Measurements from ENCODE around the gene KCTD5. TPM values are rescaled to one million over a fixed set of nuclear protein-coding genes. Genes with fewer than 3 reads are reported as not detected.

KCTD5 gene
- total RNA-seq, 4 donors from 2014 or later: 15.1 to 31.1 (median 19.5) TPM

DNA sequence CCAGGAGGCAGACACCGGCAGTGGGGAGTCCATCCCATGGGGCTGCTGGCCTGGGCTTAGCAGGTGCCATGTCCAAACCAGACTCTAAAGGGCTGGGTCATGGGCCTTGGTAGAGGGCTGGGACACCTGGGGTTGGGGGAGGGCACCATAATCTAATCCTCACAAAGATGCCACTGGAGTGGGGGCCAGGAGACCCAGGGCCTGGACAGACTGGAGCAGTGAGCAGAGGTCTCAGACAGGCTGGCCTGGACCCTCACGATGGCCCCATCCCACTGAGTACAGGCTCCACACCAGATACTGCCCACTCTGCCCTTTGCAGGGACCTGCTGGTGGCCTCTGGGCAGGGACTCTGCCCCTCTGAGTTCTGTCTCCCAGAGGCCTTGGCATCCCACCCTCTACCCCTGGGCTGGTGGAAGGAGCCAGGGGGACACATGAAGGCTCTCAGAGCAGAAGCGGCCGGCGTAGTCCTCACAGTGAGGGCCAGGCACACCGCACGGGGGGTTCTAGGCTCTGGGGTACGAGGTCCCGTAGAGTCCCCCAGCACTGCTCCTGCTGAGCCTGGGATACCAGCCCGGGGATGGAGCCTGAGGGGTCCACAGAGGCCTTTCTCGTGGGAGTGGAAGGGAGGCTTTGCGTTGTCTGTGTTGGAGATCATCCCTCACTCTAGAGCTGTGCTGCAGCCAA is 60.1 kb downstream of the KCTD5 start:
- Histone ChIP-seq H3K36me3 (no peaks in the 10 kb centered on the region), H3K9me3 (no peaks in the 10 kb centered on the region), H3K4me3 (no peak overlapping the region), H3K27ac (no peak overlapping the region), H3K4me1 (no peaks in the 10 kb centered on the region), H3K27me3 (peaks cover 47% of the 10 kb centered on the region)
- no peak for TF ChIP-seq POLR2A (IDR thresholded peaks at IDR 0.05)
- TF ChIP-seq EP300 (IDR thresholded peaks at IDR 0.05): no peak
- TF ChIP-seq POLR2AphosphoS5 (IDR thresholded peaks at IDR 0.05): no peak
- TF ChIP-seq CTCF (IDR thresholded peaks at IDR 0.05): no peak
- ATAC-seq: no peak
- WGBS, 2 donors (ENCODE audit: low coverage in 1 of 2): no CpG with 5 or more reads among the region's 12 CpGs

DNA sequence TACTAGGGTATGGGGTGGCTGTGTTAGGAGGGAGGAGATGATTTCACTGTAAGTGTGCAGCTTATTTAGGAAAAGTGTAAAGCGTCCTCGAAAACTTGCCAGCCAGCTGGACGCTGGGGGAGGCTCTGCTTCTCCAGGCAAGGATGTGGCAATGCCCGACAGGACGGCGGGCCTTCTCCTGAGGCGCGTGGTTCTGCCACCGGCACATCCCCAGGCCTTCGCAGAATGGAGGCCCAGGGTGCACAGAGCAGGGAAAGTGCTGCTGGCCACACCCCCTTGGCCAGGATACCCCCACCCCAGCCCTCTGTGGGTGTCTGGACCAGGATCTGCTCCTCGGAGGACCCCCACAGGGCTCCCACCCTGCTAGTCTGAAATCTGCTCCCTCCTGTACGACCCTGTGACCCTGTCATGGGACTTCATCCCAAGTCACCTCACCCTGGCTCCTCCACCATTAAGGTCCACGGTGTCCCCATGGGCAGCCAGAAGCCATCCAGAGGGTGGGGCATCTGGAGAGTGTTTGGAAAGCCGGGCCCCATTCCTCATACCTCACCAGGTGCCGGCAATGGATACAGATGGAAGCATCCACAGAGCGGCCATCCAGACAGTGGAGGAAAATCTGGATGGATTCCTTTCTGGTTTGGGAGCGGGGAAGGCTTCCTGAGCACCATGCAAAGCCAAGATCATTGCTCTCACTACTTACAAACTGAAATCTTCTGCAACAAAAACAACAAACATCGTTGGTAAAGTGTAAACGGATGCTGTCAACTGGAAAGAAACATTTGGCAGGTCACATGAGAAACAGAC is 60.9 kb downstream of the KCTD5 start:
- no peak overlapping the region for H3K4me3 ChIP-seq
- no peaks in the 10 kb centered on the region for H3K4me1 ChIP-seq
- H3K36me3 ChIP-seq: no peaks in the 10 kb centered on the region
- no peak overlapping the region for H3K27ac ChIP-seq
- ATAC-seq: no peak
- no peaks in the 10 kb centered on the region for H3K9me3 ChIP-seq
- TF ChIP-seq POLR2A (IDR thresholded peaks at IDR 0.05) (no peak), POLR2AphosphoS5 (IDR thresholded peaks at IDR 0.05) (no peak), EP300 (IDR thresholded peaks at IDR 0.05) (no peak), CTCF (IDR thresholded peaks at IDR 0.05) (no peak)
- H3K27me3 ChIP-seq: peaks cover 40% of the 10 kb centered on the region
- WGBS, 2 donors (ENCODE audit: low coverage in 1 of 2): 70 to 100% methylated on average over 2 to 4 of the region's 19 CpGs

GRCh38 chr16:2744711-2745110 is 62.4 kb downstream of the KCTD5 start:
- no peaks in the 10 kb centered on the region for H3K4me1 ChIP-seq
- ATAC-seq: no peak
- H3K36me3 ChIP-seq: no peaks in the 10 kb centered on the region
- TF ChIP-seq CTCF (IDR thresholded peaks at IDR 0.05): no peak
- no peaks in the 10 kb centered on the region for H3K9me3 ChIP-seq
- H3K4me3 ChIP-seq: no peak overlapping the region
- 89 to 100% methylated on average over 2 to 6 of the region's 6 CpGs for WGBS, 2 donors (ENCODE audit: low coverage in 1 of 2)
- peaks cover 25% of the 10 kb centered on the region for H3K27me3 ChIP-seq
- H3K27ac ChIP-seq: no peak overlapping the region

- no peak overlapping the region for H3K27ac ChIP-seq
- no peaks in the 10 kb centered on the region for H3K36me3 ChIP-seq
- H3K4me3 ChIP-seq: no peak overlapping the region
- peaks cover 19% of the 10 kb centered on the region for H3K27me3 ChIP-seq
- H3K9me3 ChIP-seq: no peaks in the 10 kb centered on the region
- ATAC-seq: no peak
- WGBS, 2 donors (ENCODE audit: low coverage in 1 of 2): 60 to 63% methylated on average over 9 to 10 of the region's 15 CpGs
- H3K4me1 ChIP-seq: no peaks in the 10 kb centered on the region
- TF ChIP-seq EP300 (IDR thresholded peaks at IDR 0.05) (no peak), POLR2A (IDR thresholded peaks at IDR 0.05) (no peak), POLR2AphosphoS5 (IDR thresholded peaks at IDR 0.05) (no peak), CTCF (IDR thresholded peaks at IDR 0.05) (no peak)
Observed at GRCh38 chr16:2745116-2745890, 63.0 kb downstream of the KCTD5 start.

Measured in gastroesophageal sphincter (tissue), 4 donors.